ENCODE data around the gene RBBP7.

RBBP7 gene

GRCh38 chrX:16797358-16797757 is 72.8 kb downstream of the RBBP7 start:
- TF ChIP-seq CTCF (IDR thresholded peaks at IDR 0.05; ENCODE audit: control insufficient read depth, insufficient read depth, low read depth, low read length, missing control alignments) = no peak
- DNase-seq (ENCODE audit: low read depth) = no peak
- H3K4me3 ChIP-seq (ENCODE audit: control insufficient read depth, low read depth, low read length) = no peak overlapping the region

GRCh38 chrX:16796298-16796697 is 73.9 kb downstream of the RBBP7 start:
- no peak for DNase-seq (ENCODE audit: low read depth)
- no peak for TF ChIP-seq CTCF (IDR thresholded peaks at IDR 0.05; ENCODE audit: control insufficient read depth, insufficient read depth, low read depth, low read length, missing control alignments)
- no peak overlapping the region for H3K4me3 ChIP-seq (ENCODE audit: control insufficient read depth, low read depth, low read length)
